Dedifferentiated amniotic fluid mesenchymal stem cell (primary cell): ENCODE data around the gene MAFG.
"Not testable (repeated sequence)": the region's sequence is repeated elsewhere in the genome, so short reads cannot be mapped to it uniquely, and the experiment has no call there.

ENCODE experiments used
- DNase-seq: peaks from one replicate; pipeline ENCODE4 v3.0.0-alpha.2; 2016; ENCODE audit errors: extremely low spot score

MAFG gene

DNA sequence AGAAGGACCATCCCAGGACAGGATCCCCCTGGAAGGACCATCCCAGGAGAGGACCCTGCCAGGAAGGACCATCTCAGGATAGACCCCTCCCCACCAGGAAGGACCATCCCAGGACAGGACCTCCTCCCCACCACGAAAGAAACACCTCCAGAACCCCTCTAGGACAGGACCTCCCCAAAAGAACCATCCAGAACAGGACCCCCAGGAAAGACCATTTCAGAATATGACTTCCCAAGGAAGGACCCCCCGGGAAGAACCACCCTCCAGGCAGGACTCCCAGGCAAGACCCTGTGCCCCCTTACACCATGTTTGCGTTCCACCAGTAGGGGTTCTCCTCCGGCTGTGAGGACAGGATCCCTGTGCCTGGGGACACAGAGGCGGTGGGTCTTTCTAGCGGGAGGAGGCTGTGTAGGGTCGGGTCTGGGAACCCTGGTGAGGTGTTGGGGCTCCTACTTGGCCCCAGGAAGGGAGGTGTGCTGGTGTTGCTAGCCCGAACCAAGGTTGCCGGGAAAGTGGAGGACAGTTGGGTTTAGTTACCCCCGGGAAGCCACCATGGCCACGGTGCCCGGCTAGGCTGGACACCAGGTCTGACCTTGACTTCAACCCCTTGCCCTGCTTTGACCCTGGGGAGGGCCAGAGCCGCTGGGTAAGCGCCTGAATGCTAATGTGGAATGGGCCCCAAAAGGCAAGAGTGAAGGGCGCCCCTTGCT is 31.3 kb upstream of the MAFG start:
- DNase-seq: no peak

DNA sequence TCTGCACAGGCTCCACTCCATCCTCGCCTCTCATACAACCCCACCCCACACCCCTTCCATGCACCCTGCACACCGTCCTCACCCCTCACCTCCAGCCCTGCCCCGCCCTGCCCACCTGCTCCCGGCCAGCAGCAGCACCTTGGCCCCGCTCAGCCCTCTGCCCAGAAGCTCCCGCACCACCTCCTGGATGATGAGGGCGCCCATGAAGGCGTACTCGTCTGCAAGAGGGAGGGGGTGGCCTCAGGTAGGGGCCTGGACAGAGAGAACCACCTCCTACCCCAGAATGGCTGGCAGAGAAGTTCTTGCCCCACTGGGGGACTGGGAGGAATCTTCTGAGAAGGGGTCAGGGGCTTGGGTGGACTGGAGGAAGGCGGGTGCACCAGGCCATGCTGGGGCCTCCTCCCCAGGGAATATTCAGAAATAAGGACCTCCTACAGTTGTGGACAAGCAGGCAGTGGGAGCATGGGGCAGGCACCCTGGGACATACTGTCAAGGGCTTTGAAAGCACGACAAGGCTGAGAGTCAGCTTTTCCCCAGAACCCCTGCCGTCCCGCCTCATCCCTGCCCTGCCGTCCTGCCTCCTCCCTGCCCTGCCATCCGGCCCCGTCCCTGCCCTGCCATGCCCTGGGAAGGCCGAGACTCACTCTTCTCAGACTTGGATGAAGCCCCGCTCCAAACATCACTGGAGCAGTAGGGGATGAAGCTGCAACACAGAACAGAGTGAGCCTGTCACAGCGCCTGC is 30.3 kb upstream of the MAFG start:
- no peak for DNase-seq

- no peak for DNase-seq
Measured at GRCh38 chr17:81956607-81957589, 29.4 kb upstream of the MAFG start.

DNA sequence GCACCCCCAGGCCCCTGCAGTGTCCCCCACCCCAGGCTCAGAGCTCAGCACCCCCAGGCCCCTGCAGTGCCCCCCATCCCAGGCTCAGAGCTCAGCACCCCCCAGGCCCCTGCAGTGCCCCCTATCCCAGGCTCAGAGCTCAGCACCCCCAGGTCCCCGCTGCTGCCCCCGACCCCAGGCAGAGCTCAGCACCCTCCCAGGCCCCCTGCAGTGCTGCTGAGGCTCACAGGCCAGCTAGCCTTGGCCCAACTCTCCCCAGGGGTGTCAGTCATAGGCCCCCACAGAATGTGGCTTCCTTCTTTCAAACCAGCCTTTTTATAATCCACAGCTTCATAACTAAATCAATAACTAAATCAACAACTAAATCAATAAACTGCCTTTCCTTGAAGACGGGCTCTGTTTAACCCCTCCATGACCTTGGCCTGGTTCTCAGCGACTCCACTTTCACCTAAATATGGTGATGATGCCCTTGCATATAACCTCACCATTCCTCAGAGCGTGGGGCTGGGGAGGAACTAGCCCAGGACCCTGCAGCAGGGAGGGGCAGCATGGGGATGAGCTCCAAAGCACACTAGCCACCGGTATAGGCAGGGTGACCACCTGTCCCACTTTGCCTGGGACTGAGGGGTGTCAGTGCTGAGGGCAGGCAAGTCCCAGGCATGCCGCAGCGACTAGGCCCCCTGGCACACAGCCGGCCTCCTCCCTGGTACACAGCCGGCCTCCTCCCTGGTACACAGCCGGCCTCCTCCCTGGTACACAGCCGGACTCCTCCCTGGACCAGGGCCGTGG is 28.4 kb upstream of the MAFG start:
- no peak for DNase-seq

- DNase-seq: no peak
Measured at GRCh38 chr17:81955058-81955681, 27.6 kb upstream of the MAFG start.

GRCh38 chr17:81954131-81955057 is 26.9 kb upstream of the MAFG start:
- DNase-seq: no peak

- DNase-seq: not testable (repeated sequence)
Measured at GRCh38 chr17:81953443-81953842, 25.9 kb upstream of the MAFG start.

- DNase-seq: no peak
Measured at GRCh38 chr17:81952792-81953228, 25.3 kb upstream of the MAFG start.

- DNase-seq: no peak
Measured at GRCh38 chr17:81951785-81952684, 24.5 kb upstream of the MAFG start.

DNA sequence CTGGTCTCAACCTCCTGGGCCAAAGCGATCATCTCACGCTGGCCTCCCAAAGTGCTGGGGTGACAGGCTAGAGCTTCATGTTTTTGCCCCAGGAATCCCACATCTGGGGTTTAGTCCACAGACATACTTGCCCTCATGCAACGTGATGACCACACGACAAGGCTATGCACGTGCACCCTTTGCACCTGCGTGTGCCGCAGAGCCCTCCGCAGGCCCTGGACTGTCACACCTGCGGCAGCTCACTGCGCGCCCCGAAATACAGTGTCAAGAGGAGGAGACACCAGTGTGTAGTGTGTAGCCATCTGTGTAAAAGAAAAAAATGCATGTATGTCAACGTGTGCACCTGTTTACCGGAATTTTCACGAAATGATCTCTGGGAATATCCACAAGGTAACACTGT is 23.0 kb upstream of the MAFG start:
- no peak for DNase-seq

- DNase-seq: no peak
Measured at GRCh38 chr17:81948635-81949378, 21.3 kb upstream of the MAFG start.

GRCh38 chr17:81947189-81947588 is 19.7 kb upstream of the MAFG start, which contains the start of gene MYADML2:
Gene MYADML2, minus strand, starts transcription at chr17:81947233. Its CDS starts 5,492 bp downstream, at chr17:81941741.
- DNase-seq: no peak

DNA sequence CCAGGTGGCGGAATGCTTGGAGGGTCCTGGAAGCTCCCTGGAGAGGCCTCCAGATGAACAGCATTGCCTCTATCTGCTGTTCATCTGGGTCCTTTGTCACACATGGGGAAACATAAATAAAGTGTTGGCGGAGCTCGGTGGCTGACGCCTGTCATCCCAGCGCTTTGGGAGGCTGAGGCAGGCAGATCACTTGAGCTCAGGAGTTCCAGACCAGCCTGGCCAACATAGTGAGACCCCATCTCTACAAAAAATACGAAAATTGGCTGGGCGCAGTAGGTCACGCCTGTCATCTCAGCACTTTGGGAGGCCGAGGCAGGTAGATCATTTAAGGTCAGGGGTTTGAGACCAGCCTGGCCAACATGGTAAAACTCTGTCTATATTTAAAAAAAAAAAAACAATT is 17.3 kb upstream of the MAFG start:
- no peak for DNase-seq

DNA sequence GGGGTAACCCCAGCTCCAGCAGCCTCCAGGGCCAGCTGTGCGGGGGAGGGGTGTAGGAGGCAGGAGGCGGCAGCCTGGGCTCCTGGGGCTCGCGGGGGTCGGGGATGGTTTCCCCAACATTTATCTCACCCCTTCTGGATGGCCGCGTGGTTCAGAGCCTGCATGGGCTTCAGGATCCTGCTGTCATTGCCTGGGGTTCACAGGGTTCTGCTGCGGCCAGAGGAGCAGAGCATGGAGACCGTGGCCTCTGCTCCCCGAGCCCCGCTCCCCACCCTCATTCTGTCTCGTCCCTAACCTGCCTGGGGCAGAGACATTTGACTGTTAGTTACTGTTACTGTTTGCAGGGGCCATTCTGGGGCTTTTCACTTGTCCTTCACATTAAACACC is 14.6 kb upstream of the MAFG start:
- no peak for DNase-seq

DNA sequence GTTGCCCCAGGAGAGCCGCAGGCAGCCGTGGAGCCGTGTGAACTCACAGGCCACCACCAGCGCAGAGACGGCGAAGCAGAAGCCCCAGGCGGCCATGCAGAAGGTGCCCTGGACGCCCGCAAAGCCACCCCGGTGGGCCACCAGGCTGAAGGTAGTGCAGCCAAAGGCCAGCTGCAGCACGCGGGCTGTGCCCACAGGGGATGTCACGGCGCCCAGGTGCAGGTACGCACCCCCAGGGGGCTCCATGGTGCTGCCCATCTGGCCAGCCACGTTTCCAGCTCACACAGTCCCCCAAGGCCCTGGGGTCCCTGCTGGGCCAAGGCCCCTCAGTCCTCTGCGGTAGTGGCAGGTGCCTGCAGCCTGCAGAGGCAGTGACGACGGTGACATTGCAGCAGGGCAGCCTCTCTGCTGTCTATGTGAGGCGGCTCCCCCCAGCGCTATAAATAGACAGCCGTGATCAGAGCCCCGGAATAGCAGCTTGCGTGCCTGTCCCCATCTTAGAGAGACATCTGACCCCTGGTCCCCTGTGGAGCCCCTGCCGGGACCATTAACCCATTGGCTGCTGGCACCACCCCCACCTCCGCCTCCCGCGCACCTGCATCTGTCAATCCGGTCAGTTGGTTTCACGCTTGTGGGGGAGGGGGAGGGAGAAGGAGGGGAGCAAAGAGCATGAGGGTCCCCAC is 14.1 kb upstream of the MAFG start:
- no peak for DNase-seq

DNA sequence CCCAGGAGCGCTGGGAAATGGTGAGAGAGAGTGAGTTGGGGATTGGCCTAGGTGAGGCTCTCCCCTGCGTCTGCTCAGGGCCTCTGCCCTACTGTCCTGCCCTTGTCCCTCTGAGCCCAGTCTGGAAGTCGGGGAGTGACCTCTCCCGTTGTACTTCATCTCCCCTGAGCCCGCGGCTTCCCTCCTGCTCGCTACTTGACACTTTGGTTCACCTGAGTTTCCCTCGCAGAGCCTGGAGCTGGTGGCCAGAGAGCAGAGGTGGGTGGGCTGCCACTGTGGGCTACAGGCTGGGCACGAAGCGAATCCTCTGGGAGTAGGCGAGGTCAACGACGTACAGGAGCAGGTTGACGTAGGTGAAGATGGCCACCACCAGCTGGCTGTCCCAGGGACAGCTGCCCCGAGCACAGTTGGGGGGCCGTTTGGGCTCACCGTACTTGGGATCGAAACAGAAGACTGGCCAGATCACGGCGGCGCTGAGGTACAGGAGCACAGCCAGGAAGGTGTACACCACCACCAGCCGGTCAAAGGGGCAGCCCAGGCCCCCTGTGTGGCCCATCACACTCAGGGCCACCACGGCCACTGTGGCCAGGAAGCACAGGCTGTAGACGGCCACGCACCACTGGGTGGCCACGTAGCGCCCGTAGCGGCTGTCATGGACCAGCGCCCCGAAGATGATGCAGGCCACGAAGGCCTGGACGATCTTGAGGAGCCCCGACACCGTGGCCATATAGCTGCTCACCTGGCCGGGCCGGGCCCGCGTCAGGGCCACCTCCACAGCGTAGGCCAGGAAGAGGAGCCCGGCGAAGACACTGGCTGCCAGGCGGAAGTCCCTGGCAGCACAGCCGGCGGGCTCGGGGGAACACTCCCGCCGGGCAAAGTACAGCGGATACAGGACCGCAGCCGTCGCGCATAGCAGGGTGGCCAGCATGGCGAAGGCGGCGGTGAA is 13.3 kb upstream of the MAFG start:
- DNase-seq: no peak
